A673 (cell line): ENCODE measurements around the gene TNFRSF21. TPM values are rescaled to one million over a fixed set of nuclear protein-coding genes. Genes with fewer than 3 reads are reported as not detected.

Experiments used
- BruUV-seq: library from RNA; stranded (reverse); fragments of 400-500 nt; replicated peaks from 2 replicates; lab custom pipeline; 2021; lab: Mats Ljungman, UMichigan
- CTCF ChIA-PET: fragments of 300-600 bp; sonication (Branson Sonifier 250); formaldehyde crosslinking; loops from one replicate; lab custom pipeline; 2022; ENCODE audit warnings: antibody characterized with exemption; lab: Charles Lee
- POLR2A ChIA-PET: fragments of 300-600 bp; sonication (Branson Sonifier 250); formaldehyde crosslinking; loops from one replicate; lab custom pipeline; 2022; ENCODE audit warnings: antibody characterized with exemption; ENCODE audit not compliant: low non-redundant PET; lab: Charles Lee
- DNase-seq: peaks from one replicate; pipeline ENCODE4 v3.0.0-alpha.2; 2015; ENCODE audit warnings: low spot score
- H3K27ac ChIP-seq: fragments of 200-600 bp; sonication (generic); 2 replicates; pipeline ENCODE4 v1.5.1; 2016; ENCODE audit warnings: mixed run types, low read depth, mild to moderate bottlenecking, mixed read lengths, antibody characterized with exemption, low read length; ENCODE audit not compliant: poor library complexity, severe bottlenecking
- H3K27me3 ChIP-seq: fragments of 200-600 bp; sonication (generic); replicated peaks from 2 replicates; pipeline ENCODE4 v1.6.1; 2017; ENCODE audit warnings: mixed run types, low read depth, mild to moderate bottlenecking, mixed read lengths, antibody characterized with exemption, low read length; ENCODE audit not compliant: insufficient read depth, poor library complexity
- H3K36me3 ChIP-seq: fragments of 200-600 bp; sonication (generic); 2 replicates; pipeline ENCODE4 v1.6.1; 2016; ENCODE audit warnings: mixed run types, mild to moderate bottlenecking, mixed read lengths, antibody characterized with exemption, low read length; ENCODE audit not compliant: insufficient read depth, poor library complexity, severe bottlenecking
- H3K4me1 ChIP-seq: fragments of 200-600 bp; sonication (generic); 2 replicates; pipeline ENCODE4 v1.6.1; 2017; ENCODE audit warnings: mixed run types, mild to moderate bottlenecking, mixed read lengths, antibody characterized with exemption, low read length; ENCODE audit not compliant: insufficient read depth, poor library complexity, severe bottlenecking
- H3K4me3 ChIP-seq: fragments of 200-600 bp; sonication (generic); 2 replicates; pipeline ENCODE4 v1.5.1; 2016; ENCODE audit warnings: low read depth, mixed run types, mild to moderate bottlenecking, mixed read lengths, low read length; ENCODE audit not compliant: poor library complexity, severe bottlenecking
- H3K9me3 ChIP-seq: fragments of 200-600 bp; sonication (generic); 2 replicates; pipeline ENCODE4 v1.6.1; 2016; ENCODE audit warnings: mixed run types, low read depth, mild to moderate bottlenecking, mixed read lengths, antibody characterized with exemption, low read length; ENCODE audit not compliant: poor library complexity, severe bottlenecking
- EZH2 ChIP-seq: fragments of 200-600 bp; sonication (generic); IDR thresholded peaks from 2 replicates; pipeline ENCODE4 v1.6.1; 2017; ENCODE audit warnings: borderline replicate concordance, low read depth, mild to moderate bottlenecking, mixed read lengths, antibody characterized with exemption, low read length; ENCODE audit not compliant: poor library complexity, severe bottlenecking
- intact Hi-C: fragments of 100-400 bp; cut with micrococcal nuclease; formaldehyde crosslinking; loops from one replicate; pipeline ENCODE4 v1.10.0; 2022; ENCODE audit not compliant: unreplicated experiment
- total RNA-seq: library from RNA; stranded (reverse); gene quantifications from 2 replicates; pipeline ENCODE4 v1.2.3, GENCODE V29; 2021
- TF ChIP-seq, protein P1 (sequence below): fragments of 300-800, 200-600 bp; sonication (generic); conservative IDR thresholded peaks from 2 replicates; pipeline ENCODE4 v1.5.1; 2017; ENCODE audit warnings: low read depth, mild to moderate bottlenecking, antibody characterized with exemption, low read length, moderate library complexity, mixed read lengths

The TNFRSF21 gene
- total RNA-seq, 1 experiment from 2014 or later, result 36.0 TPM

DNA sequence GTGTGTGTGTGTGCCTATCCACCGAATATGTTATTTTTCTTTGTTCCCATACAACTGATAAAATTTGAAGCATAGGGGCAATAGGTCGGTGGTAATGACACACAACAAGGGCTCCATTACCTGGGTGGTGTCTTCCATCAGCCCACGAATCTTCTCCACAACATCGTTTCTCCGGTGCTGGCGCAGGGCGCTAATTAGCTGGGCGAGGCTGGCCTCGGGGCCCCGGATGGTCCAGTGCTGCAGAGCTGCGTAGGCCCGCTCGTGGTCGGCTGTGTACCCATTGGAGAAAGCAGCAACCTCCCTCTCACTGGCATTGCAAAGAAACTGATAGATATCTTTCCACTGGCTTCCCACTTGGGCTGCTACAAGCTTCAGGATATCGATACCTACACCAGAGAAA is 56.6 kb downstream of the TNFRSF21 start:
- no peaks in the 10 kb centered on the region for H3K9me3 ChIP-seq
- intact Hi-C loops, result no loop called here
- no peak overlapping the region for H3K4me3 ChIP-seq
- no peak for TF ChIP-seq EZH2
- TF ChIP-seq, protein P1, sequence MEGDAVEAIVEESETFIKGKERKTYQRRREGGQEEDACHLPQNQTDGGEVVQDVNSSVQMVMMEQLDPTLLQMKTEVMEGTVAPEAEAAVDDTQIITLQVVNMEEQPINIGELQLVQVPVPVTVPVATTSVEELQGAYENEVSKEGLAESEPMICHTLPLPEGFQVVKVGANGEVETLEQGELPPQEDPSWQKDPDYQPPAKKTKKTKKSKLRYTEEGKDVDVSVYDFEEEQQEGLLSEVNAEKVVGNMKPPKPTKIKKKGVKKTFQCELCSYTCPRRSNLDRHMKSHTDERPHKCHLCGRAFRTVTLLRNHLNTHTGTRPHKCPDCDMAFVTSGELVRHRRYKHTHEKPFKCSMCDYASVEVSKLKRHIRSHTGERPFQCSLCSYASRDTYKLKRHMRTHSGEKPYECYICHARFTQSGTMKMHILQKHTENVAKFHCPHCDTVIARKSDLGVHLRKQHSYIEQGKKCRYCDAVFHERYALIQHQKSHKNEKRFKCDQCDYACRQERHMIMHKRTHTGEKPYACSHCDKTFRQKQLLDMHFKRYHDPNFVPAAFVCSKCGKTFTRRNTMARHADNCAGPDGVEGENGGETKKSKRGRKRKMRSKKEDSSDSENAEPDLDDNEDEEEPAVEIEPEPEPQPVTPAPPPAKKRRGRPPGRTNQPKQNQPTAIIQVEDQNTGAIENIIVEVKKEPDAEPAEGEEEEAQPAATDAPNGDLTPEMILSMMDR, result no peak
- no peak for DNase-seq
- peaks cover 7% of the 10 kb centered on the region for H3K4me1 ChIP-seq
- BruUV-seq, result no TSS peak
- ChIA-PET CTCF (no interaction called here), POLR2A (no interaction called here)
- no peaks in the 10 kb centered on the region for H3K27me3 ChIP-seq
- H3K27ac ChIP-seq, result no peak overlapping the region
- no peaks in the 10 kb centered on the region for H3K36me3 ChIP-seq

DNA sequence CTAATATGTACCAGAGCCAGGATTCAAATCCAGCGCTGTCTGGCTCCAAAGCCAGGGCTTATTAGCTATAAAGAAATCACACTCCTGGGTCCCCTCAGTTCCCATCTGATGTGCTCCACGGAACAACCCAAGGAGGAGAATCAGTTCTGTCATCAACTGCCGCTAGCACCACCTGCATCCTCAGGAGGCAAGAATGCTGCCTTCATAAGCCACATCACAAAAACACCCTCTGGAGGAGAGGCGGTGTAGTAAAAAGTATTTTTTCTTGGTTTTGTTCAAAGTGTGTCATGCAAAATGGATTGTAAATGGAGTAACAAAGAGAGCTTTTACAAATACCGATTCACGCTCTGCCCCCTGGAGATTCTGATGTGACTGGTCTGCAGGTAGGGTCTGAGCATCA is 57.1 kb downstream of the TNFRSF21 start:
- Histone ChIP-seq H3K27ac (no peak overlapping the region), H3K4me1 (peaks cover 12% of the 10 kb centered on the region), H3K36me3 (no peaks in the 10 kb centered on the region), H3K27me3 (no peaks in the 10 kb centered on the region), H3K4me3 (no peak overlapping the region), H3K9me3 (no peaks in the 10 kb centered on the region)
- no TSS peak for BruUV-seq
- TF ChIP-seq, protein P1, result no peak
- no peak for TF ChIP-seq EZH2
- intact Hi-C loops, result no loop called here
- ChIA-PET POLR2A (no interaction called here), CTCF (no interaction called here)
- DNase-seq, result no peak

DNA sequence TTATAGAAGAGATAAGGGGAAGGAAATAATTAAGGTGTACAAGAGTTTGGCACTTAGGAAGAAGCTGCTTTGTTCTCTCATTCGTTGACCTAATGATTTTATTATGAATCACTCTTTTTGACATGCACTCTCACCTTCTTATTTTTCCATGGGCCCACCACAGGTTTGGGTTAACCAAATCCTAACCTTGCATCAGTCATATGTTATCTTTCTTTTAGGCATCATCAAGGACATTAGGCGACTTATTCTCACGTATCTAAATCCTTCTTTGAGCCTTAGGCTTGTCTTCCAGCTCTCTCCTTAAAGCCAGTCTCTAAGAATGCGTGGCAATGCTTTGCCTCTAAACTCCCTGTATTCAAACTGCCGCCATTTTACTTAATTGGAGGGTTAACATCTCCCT is 58.3 kb downstream of the TNFRSF21 start:
- Histone ChIP-seq H3K36me3 (no peaks in the 10 kb centered on the region), H3K9me3 (no peaks in the 10 kb centered on the region), H3K27me3 (no peaks in the 10 kb centered on the region), H3K4me3 (no peak overlapping the region), H3K27ac (no peak overlapping the region), H3K4me1 (peaks cover 23% of the 10 kb centered on the region)
- TF ChIP-seq, protein P1, result no peak
- no peak for TF ChIP-seq EZH2
- CTCF ChIA-PET, result no interaction called here
- POLR2A ChIA-PET, result no interaction called here
- BruUV-seq, result no TSS peak
- intact Hi-C loops, result no loop called here
- DNase-seq, result no peak
